Measurements from ENCODE around the gene SPOCK3.
"Not testable (repeated sequence)": the region's sequence is repeated elsewhere in the genome, so short reads cannot be mapped to it uniquely, and the experiment has no call there.

SPOCK3 gene

GRCh38 chr4:166965562-166965961, 268.7 kb downstream of the SPOCK3 start:
- DNase-seq (ENCODE audit: low read depth in 2 of 2): no peak

DNA sequence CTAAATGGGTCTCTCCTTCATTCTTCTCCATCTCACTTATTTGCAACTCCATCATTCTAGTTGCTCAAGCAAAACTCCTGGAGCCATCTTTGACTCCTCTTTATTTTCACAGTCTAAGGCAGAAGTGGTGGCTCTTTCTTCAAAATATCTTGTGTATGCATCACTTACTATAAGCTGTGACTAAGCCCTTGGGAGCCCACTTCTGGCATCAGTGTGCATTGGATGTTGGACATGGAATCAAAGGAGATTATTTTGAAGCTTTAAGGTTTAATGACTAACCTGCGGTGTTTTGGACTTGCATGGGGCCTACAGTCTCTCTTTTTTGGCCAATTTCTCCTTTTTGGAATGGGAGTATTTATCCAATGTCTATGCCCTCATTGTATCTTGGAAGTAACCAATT, 276.8 kb downstream of the SPOCK3 start:
- DNase-seq (ENCODE audit: low read depth in 2 of 2): no peak

- DNase-seq (ENCODE audit: low read depth in 2 of 2): no peak
Observed at GRCh38 chr4:166956484-166956883, 277.8 kb downstream of the SPOCK3 start.

- DNase-seq (ENCODE audit: low read depth in 2 of 2): no peak
Observed at GRCh38 chr4:166941629-166942028, 292.7 kb downstream of the SPOCK3 start.

GRCh38 chr4:166930464-166930863, 303.8 kb downstream of the SPOCK3 start:
- DNase-seq (ENCODE audit: low read depth in 2 of 2): no peak

DNA sequence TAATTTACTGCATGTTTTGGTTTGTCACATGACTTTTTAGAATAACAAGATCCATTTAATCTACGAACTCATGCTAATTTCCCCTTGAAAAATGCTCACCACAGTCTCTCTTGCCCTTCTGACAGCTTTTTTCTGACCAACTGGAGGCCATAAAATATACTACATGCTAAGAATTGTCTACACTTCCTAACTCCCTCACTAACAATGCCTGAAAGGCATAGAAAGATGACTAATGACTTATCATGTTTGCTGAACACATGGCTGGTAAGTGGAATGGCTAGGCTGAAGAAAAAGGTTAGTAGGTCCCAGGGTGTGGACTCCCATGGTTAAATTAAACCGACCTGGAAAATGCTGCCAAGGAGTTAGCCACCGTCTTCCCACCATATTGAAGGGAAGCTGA, 309.9 kb downstream of the SPOCK3 start:
- no peak for DNase-seq (ENCODE audit: low read depth in 2 of 2)

DNA sequence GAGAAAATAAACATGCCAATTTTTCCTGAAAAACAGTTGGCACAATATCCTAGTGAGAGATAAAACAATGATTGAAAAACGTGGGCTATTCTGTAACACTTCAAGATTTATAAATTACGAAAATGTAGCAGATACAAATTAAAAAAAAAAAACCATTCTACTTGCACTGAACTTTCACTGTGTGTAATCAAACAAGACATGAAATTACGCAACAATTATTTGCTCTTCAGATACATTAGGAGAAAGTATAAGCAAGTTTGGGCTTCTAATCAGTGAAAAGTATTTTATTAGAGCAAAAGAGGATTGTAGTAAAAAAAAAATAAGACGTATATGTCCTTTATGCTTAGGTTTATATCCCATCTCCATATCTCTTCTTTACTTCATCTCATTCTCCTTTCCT, 320.4 kb downstream of the SPOCK3 start:
- DNase-seq (ENCODE audit: low read depth in 2 of 2): no peak

DNA sequence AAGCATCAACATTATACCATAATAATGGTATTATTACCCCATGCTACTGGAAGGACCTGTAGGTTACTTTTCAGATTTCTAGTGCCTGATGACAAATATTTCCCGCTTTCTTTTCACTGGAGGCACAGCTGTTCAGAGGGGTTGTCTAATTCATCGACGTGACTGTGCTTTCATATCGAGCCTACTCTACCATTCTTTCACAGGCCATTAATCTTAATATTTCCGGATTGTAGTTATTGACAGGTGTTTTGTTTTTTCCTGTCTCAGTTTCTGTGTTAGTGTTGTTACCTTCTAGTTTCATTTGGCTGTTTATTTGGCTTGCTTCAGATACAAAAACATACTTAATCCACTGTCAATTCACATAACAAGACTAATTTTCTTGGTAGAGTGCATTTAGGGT, 330.9 kb downstream of the SPOCK3 start:
- no peak for DNase-seq (ENCODE audit: low read depth in 2 of 2)

DNA sequence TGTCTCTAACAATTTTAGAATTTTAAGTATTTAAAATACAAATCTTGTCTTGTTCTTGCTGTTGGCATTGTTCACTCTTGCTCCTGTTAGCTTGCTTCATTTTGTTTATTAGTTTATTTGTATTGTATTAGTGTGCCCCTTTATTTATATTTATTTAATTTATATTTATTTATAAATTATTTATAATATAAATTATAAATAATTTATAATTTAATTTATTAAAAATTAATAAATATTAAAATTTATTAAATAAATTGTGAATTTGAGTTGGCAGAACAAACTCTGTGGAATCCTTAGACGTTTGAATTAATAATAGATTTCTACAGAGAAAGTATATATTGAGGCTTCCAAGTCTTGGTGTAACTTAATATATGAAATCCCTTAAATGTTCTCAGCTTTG, 331.4 kb downstream of the SPOCK3 start:
- DNase-seq (ENCODE audit: low read depth in 2 of 2): no peak

DNA sequence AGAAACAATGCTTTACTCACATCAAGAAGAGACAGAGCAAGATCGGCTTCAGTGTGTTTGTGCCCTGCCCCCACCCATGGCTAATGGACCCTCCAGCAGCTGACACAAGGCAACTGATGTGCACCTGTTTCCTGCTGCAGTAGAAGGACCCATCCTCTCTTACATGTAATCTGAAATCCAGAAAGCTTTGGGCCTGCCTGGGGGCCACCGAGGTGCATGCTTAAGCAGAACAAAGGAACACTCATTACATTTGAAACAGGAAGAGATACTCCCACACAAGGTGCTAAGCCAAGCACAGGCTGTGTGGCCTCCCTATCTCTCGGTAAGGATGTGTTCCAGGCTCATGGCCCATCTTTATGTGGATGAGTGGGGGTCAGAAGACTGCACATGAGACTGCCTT, 338.0 kb downstream of the SPOCK3 start:
- no peak for DNase-seq (ENCODE audit: low read depth in 2 of 2)

- no peak for DNase-seq (ENCODE audit: low read depth in 2 of 2)
Observed at GRCh38 chr4:166895771-166896170, 338.5 kb downstream of the SPOCK3 start.

DNA sequence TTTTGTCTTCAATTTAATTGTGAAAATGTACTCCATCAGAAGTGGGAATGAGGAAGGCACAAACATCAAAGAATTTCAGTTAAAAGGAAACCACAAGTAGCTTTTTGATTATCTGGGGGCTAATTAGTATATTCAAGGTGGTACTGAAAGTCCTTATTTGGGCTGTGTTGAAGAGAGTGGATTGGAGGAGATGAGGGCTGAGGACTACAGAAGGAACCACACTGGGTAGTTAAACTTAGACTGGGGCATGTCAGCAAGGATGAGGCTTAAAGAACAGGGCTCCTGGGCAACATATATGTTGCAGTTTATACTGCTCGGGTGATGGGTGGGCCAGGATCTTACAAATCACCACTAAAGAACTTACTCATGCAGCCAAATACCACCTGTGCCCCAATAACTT, 346.8 kb downstream of the SPOCK3 start:
- no peak for DNase-seq (ENCODE audit: low read depth in 2 of 2)

DNA sequence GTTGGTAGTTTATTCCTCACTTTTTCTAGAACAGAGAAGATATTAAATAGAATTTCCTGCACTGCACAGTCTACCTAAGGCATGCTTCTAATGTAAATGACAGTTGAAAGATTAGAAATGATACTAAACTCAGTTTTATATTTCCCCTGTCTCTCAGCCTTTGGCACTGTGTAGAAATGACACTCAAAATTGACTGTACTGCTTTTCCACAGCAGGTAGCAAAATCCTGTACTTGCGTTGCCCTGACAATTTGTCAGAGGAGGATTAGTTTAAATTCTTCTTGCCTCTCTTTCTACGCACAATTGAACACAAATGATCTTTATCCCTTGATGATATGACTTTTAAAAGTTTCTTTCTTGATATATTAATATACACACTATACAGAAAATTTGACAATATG, 347.6 kb downstream of the SPOCK3 start:
- no peak for DNase-seq (ENCODE audit: low read depth in 2 of 2)

GRCh38 chr4:166882221-166882620, 352.1 kb downstream of the SPOCK3 start:
- no peak for DNase-seq (ENCODE audit: low read depth in 2 of 2)

- no peak for DNase-seq (ENCODE audit: low read depth in 2 of 2)
Observed at GRCh38 chr4:166875821-166876220, 358.5 kb downstream of the SPOCK3 start.

GRCh38 chr4:166862032-166862431, 372.3 kb downstream of the SPOCK3 start:
- DNase-seq (ENCODE audit: low read depth in 2 of 2): no peak

GRCh38 chr4:166850398-166850797, 383.9 kb downstream of the SPOCK3 start:
- DNase-seq (ENCODE audit: low read depth in 2 of 2): not testable (repeated sequence)

- no peak for DNase-seq (ENCODE audit: low read depth in 2 of 2)
Observed at GRCh38 chr4:166846939-166847338, 387.4 kb downstream of the SPOCK3 start.

DNA sequence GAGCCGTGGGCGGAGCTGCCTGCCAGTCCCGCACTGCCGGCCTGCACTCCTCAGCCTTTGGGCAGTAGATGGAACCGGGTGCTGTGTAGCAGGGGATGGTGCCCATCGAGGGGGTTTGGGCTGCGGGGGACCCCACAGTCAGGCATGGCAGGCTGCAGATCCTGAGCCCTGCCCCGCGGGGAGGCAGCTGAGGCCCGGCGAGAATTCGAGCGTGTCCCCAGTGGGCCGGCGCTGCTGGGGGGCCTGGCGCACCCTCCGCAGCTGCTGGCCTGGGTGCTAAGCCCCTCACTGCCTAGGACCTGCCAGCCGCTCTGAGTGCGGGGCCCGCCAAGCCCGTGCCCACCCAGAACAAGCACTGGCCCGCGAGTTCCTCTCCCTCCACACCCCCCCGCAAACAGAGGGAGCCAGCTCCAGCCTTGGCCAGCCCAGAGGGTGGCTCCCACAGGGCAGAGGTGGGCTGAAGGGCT, 391.5 kb downstream of the SPOCK3 start:
- DNase-seq (ENCODE audit: low read depth in 2 of 2): no peak

DNA sequence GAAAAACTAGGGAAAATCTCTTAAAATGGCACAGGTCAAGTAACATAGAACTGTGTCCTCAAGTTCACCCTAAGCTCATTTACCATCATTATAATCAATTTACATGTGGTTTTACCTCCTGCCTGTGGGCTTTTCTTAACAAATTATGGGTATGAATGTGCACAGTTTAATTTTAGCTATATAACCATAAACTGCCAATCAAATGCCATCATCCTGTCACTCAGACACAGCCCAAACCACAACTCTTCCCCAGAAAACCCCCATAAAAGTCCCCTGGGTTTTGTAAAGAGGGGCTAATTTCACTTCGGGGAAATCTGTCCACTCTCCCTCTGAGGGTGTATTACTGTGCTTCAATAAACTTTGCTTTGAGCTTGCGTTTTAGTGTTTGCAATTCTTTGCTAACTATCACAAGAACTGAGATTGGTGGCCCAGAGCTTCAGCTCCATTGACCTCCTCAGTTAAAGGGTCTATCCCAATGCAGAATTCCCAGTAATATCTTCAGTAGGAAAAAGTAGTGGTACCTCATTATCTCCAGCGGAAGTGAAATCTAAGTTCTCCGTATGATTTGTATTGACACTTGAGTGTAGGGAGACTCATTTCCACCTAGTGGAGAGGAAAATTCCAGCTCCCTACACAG, 394.6 kb downstream of the SPOCK3 start:
- no peak for DNase-seq (ENCODE audit: low read depth in 2 of 2)

DNA sequence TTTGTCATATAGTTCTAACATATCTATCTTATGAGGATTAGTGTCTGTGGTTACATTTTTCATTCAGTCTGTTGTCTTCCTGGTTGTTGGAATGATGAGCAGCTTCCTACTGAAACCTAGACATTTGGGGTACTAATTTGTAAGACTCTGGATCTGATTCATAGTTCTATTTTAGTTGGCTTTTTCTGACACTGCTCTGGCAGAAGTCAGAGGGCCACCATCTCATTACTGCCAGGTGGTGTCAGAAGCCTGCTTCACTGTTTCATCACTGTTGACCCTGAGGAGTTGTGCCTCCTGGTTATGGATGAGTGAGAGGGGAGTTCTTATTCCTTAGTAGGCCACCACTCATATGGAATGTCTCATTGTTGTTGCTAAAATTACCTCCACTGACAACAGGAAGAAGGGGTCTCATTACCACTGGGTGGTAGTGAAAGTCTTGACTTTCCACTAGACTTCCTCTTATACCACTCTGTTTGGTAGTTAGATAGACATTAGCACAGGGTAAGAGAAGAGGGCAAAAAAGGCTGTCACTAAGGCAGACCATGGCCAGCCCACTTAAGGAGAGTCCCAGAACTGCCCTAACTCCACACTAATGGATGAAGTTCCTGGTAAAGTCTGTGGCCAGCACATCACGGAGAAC, 395.2 kb downstream of the SPOCK3 start:
- no peak for DNase-seq (ENCODE audit: low read depth in 2 of 2)

GRCh38 chr4:166836865-166837264, 397.4 kb downstream of the SPOCK3 start:
- DNase-seq (ENCODE audit: low read depth in 2 of 2): no peak

DNA sequence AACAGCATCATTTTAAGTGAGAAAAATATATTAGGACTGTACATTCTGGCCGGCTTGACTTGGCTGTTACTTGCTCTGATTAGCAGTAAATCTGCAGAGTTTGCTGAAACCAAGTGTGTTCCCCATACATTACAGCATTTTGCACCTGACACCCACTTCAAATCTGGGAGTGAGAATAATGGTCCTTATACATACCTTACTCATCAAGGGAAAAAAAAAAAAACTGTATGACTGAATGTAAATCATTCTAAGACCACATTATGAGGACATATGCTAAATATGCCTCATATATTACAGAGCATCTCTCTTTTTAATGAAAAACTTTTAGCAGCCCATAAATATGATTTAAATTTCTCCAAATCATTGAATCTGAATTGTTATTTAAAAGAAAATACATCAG, 406.7 kb downstream of the SPOCK3 start:
- DNase-seq (ENCODE audit: low read depth in 2 of 2): no peak

- no peak for DNase-seq (ENCODE audit: low read depth in 2 of 2)
Observed at GRCh38 chr4:166827167-166827566, 407.1 kb downstream of the SPOCK3 start.

Measured in stimulated activated CD8-positive, alpha-beta memory T cell treated with anti-CD3 and anti-CD28 coated beads, Interleukin-7, amount 100 ng/mL, for 1 hour (primary cell).